ENCODE data around the gene SMPX.

- no peak for TF ChIP-seq EZH2 (IDR thresholded peaks at IDR 0.05)
- no peak for TF ChIP-seq POLR2AphosphoS5 (IDR thresholded peaks at IDR 0.05; ENCODE audit: borderline replicate concordance, low read depth, low read length)
- no peak for TF ChIP-seq FOXP2 (optimal IDR thresholded peaks at IDR 0.05; ENCODE audit: control extremely low read depth, extremely low read length, insufficient read depth)
Measured at GRCh38 chrX:21741364-21741763, 16.6 kb downstream of the SMPX start.
